GM19395 (cell line): ENCODE results near the gene HIP1.
"Not testable (repeated sequence)": the region's sequence is repeated elsewhere in the genome, so short reads cannot be mapped to it uniquely, and the experiment has no call there.

Experiments used
- ATAC-seq: cut with Tn5 transposase; IDR thresholded peaks from one replicate; pipeline ENCODE4 v1.9.1; 2021; ENCODE audit warnings: mild to moderate bottlenecking, moderate library complexity; ENCODE audit not compliant: unreplicated experiment

Gene HIP1

DNA sequence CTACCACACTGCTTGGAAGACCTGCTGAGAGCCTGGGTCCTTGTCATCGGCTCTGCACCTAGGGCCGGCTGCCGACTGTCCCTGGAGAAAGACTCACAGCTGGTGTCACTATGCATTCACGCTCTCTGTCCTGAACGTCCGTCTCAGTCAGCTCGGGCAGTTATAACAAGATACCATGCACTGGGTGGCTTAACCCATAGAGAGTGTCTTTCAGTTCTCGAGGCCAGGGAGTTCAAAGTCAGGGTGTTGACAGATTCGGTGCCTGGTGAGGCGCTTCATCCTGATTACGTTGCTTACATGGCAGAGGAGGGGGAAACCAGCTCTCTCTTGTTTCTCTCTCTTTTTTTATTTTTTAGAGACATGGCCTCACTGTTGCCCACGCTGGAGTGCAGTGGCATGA lies 155.5 kb downstream of the HIP1 start:
- ATAC-seq: no peak

DNA sequence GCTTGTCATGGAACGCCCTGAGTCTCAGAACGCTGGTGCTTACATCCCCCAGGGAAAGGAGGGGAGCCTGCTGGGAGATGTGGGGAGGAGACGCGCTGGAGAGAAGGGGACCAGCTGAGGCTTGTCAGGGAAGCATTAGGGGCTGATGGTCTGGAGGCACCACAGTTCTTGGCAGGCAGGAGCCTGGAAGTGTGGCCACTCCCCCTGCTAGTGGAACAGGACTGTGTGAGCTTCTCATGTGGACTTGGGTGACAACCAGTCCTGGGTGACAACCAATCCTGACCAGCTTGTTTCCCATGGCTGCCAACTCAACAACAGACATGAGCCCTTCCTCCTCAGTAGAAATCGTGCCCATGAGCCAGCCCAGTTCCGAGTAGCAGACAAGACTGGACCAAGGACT lies 158.8 kb downstream of the HIP1 start:
- ATAC-seq: no peak

DNA sequence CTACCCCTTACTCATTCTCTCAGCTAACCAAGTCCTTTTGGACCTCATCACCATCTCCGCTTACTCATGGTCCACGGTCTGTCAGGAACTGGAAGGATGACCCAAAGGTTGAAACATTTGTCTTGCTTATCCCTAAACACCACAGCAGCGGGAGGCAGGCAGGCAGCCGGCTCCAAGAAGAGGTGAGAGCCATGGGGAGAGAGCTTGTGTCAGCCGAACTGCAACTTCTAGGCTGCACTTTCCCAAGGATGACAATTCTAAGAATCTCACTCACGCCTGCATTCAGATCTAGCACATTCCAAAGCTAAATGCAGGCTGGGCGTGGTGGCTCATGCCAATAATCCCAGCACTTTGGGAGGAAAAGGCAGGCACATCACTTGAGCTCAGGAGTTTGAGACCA lies 160.7 kb downstream of the HIP1 start:
- no peak for ATAC-seq

DNA sequence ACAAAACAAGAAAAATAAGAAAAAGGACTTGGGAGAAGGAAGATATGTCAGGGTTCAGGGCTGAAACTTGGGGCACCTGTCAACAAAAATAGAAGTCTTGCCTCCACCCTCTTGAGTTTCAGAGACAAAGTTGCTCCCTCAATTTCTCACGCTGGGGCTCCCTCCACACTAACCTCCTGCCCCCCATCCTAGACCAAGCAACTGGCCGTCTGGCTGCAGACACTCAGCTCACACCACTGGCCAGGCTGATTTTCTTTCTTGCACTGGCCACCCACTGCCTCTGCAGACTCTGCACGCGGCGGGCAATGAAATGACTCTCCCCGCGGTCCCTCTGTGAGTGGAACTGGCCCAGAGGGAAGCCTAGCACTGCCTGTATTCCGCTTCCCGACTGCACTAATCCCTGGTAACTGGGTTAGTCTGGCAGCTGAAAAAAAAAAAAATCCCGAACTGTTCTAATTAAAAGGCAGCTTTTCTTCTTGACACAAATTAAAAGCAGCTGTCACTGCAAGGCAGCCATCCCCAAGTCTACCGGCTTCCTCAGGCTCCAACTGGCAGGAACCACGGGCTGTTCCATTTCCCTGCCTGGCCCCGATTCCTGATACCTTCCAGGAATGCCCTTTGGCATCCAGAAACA lies 163.1 kb downstream of the HIP1 start:
- no peak for ATAC-seq

DNA sequence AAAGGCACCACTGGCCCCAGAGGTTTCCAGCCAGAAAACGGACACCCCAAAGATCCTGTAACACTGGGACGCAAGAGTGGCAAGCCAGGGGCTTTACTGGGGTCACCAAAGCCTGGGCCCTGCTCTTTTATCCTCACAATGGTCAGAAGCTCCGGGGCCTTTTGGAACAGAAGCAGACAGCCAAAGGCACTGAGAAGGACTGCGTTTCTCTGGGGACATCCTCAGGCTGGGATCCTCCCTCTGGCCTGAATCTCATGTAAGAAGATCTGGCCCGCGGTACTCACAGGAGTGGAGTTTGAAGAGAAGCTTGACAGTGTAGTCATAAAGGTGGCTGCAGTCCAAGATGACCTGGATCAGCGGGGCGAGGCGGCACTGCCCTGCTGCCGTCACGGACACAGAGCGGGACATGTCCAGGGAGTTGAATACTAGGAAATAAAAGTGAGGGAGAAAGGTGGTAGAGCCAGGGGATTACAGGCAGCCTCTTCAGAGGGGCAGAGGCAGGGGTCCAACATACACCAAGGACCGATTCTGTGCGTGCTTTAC lies 165.2 kb downstream of the HIP1 start:
- no peak for ATAC-seq

DNA sequence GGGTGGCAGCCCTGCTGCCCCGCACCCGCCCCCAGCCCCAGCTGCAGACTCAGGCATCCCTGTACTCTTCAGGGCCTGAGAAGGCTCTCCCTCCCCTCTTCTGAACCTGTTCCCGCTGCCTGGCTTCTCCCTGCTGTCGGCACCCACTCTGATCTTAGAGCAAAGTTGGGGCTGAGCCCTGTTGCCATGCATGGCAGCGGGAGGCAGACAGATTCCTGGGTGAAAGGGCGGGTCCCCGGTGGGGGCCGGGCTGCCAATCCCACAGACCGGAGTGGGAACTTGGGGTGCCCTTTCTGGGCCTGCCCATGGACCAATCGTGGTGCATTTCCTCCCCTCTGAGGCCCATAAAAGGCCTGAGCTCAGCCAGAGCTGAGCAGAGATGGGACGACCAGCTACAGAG lies 165.9 kb downstream of the HIP1 start:
- ATAC-seq: no peak

DNA sequence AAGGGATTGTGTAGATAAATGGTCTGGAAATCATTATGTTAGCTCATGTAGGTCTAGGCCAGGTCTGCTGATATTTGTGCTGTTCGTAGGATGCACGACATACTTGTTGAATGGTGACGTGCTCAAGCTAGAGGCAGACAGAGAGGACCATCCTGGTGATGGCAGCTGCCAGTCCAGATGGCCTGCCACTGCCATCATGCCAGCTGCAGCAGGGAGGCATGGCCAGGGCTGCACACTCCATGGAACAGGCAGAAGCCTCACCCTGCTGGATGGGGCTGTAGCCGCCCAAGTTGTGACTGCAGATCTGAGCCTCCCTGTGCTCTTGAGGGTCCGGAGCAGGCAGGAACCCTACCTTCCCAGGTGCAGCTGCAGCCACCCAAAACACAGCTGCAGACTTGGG lies 166.3 kb downstream of the HIP1 start:
- ATAC-seq: no peak

DNA sequence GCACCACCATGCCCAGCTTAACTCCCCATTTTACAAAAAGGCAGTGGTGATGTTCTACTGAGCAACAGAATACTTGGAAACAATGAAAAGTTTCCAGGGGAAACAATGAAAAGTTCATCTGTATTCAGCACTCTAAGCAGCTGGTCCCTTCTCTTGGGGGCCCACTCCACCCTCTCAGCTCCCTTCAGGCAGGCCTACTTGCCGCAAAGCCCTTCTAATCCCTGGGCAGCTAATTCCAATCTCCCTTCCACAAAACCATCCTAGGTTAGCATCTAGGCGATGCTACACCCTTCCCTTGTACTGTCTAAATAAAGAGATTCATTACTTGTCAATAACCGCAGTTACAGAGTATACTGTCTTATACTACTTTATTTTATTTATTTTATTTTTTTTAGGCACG lies 167.5 kb downstream of the HIP1 start:
- ATAC-seq: no peak

DNA sequence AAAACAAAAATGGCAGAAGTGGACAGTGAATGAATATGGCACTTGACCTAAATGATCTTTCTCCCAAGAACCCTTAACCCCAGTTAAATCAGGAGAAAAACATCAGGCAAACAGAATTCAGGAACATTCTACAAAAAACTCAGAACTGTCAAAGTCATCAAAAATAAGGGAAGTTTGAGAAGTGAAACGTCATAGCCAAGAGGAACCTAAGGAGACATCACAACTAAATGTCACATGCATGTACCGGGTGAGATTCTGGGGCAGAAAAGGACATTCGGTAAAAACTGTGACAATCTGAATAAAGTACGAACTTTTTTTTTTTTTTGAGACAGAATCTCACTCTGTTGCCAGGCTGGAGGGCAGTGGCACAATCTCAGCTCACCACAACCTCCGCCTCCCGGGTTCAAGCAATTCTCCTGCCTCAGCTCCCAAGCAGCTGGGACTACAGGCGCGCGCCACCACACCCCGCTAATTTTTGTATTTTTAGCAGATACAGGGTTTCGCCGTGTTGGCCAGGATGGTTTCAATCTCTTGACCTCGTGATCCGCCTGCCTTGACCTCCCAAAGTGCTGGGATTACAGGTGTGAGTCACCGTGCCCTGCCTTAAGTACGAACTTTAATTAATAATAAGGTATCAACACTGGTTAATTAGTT lies 169.0 kb downstream of the HIP1 start:
- ATAC-seq: not testable (repeated sequence)

DNA sequence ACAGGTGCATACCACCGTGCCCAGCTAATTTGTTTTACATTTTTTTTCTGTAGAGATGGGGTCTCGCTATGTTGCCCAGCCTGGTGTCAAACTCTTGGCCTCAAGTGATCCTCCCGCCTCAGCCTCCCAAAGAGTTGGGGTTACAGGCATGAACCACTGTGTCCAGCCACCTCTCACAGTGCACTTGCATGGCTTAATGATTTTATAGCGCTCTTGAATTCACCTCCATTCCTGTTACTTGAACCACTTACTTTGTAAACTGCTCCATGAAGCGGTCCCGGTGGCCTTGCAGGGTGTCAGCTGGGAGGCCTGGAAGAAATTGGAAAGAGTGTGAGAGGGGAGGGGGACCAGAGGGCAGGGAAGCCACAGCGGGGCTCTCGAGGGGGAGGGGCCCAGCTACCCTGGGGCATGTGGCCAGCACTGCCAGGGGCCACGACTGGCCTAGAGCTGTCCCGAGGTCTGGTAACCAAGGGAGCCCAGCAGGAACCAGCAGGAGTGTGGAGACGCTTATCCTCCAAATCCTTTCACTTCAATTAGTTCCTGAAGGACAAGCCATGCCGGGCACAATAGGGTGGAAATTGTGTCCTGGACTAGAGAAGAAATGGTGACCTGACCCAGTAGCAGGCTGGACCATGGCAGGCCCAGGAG lies 170.7 kb downstream of the HIP1 start:
- no peak for ATAC-seq

DNA sequence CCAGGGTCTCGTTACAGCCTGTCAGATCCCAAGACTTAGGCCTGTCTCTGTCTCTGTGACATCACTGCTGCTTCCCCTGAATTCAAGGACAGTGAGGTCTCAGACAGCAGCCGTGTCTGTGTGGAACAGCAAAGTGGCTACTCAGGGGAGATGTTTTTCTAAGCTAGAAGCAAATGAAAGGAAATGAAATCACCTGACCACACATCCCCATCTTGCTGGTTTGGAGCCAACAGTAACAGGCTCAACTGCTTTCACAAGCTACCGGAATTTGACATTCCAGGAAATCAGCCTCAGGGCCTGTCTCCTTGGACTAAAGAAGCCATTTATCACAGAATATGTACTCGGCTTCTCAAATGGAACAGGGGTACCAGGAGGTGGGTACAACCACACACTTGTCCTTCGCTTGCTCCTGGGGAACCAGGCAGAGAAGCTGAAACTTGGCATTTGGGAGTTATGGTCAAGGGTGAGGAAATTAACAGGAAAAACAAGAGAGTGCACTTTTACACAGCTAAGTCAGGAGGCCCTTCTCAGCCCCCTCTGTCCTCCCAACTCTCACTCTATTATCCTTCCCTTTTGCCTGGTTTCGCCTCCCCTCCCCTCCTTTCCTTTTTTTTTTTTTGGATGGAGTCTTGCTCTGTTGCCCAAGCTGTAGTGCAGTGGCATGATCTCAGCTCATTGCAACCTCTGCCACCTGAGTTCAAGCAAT lies 173.5 kb downstream of the HIP1 start:
- ATAC-seq: no peak

DNA sequence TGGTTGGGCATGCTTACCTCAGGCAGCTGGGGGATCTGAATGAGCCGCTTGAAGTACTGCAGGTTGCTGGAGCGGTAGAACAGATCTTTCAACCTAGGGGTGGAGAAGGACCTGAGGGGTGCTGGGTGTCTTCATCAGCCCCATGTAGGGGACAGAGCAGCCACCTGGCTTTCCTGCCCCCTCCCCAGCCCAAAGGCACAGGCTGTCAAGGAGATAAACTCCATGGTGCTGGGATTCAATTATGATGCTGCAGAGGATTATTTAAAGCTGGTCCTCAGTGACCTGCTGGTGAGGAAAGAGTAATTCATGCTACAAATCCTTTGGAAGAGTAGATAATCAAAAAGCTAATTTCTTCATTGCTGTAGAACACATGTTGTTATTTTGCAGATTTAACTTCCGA lies 175.6 kb downstream of the HIP1 start:
- no peak for ATAC-seq

DNA sequence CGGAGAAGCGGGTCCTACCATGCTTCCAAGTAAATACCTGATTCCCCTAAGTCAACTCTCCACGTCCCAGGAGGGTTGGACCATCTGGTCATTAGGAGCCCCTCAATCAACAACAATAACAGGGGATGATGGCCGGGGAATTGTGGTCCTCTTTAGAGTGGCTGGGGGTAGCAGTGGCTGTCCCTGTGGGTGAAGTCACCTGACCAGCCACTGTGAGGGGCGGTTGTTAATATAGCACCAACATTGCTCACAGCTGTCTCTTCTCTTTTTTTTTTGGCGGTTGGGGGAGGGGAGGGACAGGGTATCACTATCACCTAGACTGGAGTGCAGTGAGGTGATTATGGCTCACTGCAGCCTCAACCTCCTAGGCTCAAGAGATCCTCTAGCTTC lies 178.8 kb downstream of the HIP1 start:
- no peak for ATAC-seq

DNA sequence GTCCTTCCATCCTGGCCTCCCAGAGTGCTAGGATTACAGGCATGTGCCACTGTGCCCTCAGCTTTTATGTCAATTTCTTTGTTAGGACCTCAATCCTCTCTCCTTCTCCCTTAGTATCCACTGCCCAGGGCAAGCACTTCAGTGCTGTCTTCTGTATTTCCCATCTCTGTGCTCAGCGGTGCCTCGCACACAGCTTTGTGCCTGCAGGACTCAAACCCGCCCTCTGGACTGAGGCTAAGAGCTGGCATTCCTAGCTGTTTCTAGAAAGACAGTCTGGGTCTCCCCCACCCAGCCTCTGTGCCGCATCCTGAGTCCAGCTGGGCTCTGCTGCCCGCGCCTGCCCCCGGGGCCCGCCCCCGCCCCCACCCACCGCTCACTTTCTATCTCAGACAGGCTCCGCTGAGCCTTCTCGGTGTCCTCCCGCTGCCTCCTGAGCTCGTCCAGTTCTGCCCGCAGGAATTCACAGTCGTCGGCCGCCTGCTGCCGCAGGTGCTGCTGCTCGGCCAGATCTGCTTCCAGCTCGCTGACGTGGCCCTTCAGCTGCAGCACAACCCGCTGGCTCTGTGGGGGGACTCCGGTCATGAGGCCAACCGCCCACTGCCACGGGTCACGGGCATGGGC lies 179.3 kb downstream of the HIP1 start:
- ATAC-seq: no peak

DNA sequence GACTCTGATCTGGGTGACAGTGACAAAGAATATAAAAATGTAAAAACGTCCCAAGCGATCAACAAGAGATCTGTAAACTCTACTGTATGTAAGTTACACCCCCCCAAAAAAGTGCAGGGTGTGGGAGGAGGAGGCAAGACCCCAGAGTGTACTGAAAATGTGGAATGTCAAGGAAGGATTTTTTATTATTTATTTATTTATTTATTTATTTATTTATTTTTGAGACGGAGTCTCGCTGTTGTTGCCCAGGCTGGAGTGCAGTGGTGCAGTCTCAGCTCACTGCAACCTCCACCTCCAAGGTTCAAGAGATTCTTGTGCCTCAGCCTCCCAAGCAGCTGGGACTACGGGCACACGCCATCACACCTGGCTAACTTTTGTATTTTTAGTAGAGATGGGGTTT lies 181.9 kb downstream of the HIP1 start:
- not testable (repeated sequence) for ATAC-seq

DNA sequence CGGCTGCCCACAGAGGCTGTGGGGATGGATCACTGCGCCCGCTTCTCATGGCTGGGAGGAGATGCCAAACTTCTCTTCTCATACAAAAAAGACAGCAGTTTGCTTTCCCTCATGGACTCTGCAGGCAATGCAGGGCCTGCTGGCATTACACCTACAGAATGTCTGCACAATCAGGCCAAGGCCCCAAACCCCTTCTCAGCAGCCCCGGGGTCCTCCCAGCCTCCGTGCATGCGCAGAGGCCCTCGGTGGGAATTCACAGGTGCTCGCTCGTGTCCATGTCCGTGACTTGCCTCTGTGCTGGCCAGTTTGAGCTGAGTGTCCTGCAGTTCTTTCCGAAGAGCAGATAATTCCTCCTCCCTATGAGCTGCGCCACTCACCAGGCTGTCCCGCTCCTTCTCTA lies 183.0 kb downstream of the HIP1 start:
- ATAC-seq: no peak

DNA sequence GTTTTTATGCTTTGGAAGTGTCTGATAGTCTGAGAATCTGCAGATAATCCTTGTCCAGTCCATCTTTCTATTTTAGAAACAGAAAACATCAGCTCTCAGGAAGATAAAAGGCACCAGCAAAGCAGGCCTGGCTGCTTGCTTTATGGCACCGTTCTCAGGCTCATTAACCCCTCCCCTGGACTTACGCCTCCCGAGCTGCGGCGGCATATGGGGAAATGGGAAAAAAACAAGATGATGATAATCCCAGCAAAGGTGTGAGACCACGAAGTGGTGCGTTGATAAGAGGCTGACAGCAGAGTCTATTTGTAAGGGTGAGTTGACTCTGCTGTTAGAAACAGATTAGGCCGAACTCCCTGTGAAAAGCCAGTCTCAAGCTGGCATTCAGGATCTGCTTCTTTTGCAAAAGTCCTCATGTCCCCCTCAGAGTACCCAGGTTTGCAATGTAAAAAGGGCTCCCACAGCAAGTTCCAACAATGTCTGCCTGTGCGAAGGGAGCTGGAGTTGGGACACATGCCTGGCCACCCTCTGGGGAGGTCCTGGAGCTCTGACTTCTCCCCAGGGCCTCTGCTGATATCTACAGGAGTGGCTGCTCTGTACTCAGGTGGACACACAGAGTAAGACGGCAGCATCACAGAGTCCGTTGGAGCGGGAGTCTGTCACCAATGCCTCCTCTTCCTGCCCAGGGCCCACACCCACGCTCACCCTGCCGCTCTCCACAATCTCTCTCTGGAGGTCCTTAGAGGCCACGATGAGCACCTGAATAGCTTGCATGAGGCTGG lies 192.3 kb downstream of the HIP1 start:
- no peak for ATAC-seq

DNA sequence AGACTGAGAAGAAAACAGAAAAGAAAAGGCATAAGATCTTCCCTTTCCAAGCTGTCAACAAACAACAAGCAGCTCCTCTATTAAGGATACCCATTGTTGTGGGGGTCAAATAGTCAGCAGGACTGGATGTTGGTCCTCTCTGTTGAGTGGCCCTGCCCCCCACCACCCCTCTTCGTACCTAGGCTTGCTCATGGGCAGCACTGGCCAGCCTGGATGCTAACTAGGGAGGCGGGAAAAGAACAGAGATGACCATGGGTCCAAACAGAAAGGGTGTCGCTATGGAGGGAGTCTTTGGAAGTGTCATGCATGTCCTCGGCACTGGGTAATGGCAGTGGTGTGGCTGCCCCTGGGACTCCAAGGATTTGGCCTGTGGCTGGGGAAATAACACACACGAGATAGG lies 201.0 kb downstream of the HIP1 start:
- ATAC-seq: no peak

DNA sequence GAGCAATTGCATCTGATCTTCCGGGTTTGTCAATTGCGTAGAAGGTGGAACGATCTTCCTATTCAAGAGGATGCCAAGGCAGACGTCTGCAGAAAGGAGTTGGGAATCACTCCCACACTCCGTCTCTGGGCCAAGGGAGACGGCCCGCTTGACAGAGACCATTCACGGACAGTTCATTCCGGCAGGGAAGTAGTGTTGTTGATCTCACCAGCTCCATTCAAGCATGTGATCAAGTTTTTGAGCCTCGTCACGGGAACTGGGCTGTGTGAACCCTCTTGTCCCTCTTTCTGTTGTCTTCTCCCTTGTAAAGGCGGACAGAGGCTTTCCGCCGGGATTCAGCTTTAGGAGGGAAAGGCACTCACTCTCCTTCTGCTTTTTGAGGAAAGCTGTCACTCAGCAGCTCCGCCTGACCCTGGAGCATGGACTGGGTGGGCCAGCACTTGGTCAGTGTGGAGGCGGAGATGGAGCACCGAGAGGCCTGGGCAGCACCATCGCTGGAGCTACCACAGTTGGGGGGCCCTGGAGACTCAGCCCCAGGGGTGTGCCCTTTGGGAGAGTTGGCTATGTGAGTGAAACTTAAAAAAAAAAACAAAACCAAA lies 201.7 kb downstream of the HIP1 start:
- no peak for ATAC-seq

DNA sequence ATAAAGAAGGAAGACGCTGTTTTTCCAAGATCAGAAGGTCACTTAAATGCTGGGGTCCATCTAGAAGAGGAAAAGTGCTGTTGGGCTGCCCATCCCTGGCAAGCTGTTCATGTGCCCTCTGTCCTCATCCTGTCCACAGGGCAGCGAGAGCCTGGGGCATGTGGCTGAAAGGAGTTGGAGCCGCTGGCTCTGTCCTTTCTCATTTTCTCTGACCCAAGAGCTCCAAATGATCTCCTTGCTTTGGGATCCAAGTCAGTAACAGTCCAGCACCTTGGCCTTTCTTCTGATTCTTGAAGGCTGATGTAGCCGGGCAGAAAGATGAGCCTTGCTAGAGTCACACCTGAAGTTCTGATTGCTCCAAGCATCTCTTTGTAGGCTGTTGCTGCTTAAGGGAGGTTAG lies 202.2 kb downstream of the HIP1 start:
- no peak for ATAC-seq
